HG03571 (cell line): ENCODE results near the gene PRIMA1.

ENCODE experiments used
- ATAC-seq: cut with Tn5 transposase; IDR thresholded peaks from one replicate; pipeline ENCODE4 v1.9.1; 2021; ENCODE audit not compliant: unreplicated experiment

PRIMA1 gene

GRCh38 chr14:93713726-93714405 is 74.4 kb downstream of the PRIMA1 start:
- no peak for ATAC-seq

DNA sequence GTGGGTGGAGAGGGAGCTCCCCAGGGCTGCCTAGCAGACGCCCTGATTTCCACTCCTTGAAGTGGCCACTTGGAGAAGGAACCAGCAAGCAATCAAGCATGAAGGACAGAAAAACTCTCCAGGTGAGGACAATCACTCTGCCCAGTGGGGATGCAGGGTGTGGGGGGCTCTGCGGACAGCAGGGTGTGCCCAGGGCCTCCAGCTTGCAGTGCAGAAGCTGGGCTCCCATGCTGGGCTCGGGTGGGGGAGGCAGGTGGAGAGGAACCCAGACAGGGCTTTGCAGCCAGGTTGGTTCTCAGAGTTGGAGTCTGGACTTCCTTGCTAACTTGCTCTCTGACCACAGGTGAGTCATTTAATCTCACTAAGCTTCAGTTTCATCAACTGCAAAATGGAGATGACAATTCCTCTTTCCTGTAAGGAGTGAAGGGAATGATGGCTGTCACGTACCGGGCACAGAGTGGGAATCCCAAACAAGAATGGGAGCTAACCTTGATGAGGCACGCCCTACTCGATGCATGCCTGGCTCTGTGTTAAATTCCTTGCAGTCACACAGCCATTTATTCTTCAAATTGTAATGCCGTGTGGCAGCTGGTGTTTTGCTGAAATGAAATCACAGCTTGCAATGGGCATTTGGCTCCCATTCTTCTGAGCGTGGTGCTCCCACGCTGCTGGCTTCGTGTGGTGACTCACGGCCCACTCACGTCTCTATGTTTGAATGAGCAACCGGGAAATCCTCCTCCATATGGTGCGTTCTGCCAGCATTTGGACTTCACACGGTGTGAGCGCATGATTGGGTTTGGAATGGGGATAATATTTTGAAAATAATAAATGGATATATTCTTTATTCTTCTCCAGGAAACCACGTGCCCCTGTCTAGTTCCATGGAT is 75.2 kb downstream of the PRIMA1 start:
- no peak for ATAC-seq

- ATAC-seq: no peak
These were observed 76.0 kb downstream of the PRIMA1 start for GRCh38 chr14:93712079-93712837.

DNA sequence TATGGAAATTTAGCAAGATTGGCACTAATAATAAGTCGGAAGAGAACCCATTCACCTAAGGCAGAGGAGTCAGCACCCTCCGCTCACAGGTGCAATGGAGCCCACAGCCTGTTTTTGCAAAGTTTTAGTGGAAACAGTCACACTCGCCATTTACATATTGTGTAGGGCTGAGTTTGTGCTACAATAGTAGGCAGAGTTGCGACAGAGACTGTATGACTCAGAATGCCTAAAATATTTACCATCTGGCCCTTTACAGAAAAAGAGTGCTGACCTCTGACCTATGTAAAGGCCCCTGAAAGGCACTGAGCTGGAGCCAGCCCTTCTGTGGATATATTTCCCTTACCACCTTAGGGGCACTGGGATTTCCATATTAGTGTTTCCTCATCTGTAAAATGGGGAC is 79.0 kb downstream of the PRIMA1 start:
- no peak for ATAC-seq

- no peak for ATAC-seq
These were observed 79.5 kb downstream of the PRIMA1 start for GRCh38 chr14:93708800-93709199.

DNA sequence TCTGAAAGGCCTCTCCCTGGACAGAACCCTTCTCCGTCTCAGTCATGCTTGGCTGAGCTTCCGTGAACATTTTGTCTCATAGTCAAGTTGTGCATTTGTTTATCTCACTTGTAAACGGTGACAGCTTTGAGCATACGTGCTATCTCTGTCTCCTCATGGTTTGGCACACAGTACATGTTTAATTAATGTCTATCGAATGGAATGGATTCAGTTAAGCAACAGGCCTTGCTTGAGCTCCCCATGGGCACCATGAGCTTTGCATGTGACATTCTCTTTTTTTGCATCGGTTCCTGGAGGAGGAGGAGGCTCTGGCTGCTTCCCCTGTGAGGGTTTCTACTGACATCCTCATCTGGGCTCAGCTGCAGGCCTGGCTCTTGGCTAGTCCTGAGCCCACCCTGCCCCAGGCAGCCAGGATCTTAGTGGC is 80.0 kb downstream of the PRIMA1 start:
- ATAC-seq: no peak

DNA sequence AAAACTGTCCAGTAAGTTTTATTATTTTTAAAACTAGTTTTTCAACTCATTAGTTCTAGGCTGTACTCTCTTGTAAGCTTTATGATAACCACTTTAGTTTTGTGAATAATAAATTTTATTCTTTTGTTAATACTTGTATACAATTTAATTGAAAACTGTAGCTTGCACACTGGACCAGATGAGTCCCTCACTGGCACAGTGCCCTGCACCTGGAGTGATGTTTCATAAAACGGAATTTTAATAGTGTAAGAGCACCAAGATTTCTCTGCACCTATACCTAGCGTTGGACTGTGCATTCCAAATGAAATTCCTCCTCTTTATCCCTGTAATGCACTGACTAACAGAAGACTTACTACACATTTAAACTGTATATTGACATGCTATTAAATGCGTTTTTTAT is 80.8 kb downstream of the PRIMA1 start:
- ATAC-seq: no peak

DNA sequence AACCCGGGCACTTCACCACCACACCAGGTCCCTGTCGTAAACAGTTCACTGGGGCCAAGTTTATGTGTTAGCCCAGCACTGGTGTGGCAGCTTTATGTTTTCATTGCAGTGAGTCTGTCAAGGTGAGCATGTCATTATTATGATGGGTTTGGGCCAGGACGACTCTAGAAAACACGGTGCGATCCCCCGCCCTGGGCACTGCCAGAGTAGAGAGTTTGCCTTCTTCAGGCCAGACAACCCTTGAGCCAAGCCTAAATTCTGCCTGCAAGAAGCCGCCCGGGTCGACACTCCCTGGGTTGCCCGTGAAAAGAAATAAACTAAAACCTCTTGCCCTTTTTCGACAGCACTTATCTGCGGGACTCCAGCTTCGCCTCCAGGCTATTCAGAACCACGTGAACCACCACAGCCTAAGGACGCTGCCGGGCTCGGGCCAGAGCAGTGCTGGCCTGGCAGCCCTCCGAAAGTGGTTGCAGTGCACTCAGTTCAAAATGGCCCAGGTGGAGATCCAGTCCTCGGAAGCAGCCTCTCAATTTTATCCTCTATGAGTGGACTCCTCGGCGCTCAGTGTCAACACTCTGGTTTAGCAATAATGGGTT is 81.8 kb downstream of the PRIMA1 start:
- no peak for ATAC-seq

DNA sequence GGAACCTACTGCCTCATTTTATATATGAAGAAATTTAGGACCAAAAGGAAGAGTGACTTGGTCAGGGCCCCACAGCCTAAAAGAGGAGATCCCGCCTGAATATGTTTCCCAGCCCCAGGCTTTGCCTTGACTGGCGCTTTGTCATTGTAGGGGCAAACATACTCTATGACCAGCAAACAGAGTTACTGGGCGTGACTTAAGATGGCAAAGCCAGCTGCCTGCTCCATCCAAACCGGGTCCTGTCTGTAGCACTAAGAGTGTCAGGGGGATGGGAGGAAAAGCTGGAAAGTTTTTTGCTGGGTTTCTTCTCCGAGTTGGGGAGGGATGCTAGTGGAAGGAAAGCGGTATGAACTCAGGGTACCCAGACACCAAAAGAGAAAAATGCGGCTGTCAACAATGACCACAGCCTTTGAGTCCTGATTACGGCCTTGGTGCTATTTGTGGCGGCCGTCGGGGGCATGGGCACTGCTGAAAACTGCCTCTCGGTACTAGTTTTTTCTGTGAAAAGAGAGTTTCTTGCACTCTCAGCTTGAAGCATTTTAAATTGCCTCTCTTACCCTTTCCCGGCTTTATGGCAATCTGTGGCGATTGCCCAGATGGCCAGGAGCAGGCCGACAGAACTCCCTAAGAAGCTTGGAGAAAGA is 82.7 kb downstream of the PRIMA1 start:
- no peak for ATAC-seq

DNA sequence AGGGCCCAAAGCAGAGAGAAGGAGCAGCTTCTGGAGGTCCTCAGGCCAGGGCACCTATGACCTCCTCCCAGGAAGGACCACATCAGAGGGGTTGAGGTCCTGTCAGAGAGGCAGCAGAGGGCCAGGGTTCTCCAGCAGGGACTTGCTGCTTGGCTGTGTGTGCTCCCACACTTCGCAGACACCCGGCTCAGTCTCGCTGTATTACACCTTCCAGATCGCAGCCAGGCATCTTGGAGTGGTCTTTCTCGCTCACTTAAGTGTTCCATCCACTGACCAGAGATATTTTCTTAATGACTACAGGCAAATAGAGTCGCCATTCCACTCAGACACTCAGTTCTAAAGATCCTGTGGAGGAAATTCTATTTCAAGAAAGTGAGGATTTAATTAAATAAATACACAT is 84.3 kb downstream of the PRIMA1 start:
- no peak for ATAC-seq

DNA sequence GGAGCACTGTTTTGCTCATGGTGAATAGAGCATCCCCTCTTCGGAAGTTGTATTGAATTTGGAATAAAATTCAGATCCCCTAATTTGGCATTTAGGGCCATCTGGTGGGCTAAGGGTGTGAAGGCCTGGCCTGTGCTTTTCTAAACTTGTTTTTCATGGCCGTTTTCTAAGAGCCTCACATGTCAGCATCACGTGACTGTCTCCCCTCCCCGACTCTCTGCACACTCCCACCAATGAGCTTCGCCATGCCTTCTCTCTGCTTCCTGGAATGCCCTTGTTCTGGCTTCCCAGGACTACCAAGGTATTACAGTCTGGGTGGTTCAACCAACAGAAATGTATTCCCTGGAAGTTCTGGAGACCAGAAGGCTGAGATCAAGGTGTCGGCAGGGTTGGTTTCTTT is 85.3 kb downstream of the PRIMA1 start:
- no peak for ATAC-seq

DNA sequence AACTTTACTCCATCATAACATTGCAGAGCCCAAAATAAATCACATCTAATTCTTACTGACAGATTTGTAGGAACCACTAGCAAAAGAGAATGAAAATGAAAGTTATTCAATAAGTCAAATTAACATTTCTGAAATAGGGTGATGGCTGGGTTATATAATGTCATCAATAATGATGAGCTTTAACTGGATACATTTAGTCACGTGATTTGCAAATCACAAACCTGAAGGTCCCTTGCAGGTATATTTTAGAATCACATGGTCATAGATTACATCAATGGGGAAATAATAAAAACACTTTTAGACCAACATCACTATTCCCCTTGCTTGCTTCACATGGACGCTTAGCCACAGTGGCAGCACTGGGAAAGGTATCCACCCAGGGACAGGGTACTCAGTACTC is 86.7 kb downstream of the PRIMA1 start:
- no peak for ATAC-seq

- no peak for ATAC-seq
These were observed 87.4 kb downstream of the PRIMA1 start for GRCh38 chr14:93700928-93701327.

DNA sequence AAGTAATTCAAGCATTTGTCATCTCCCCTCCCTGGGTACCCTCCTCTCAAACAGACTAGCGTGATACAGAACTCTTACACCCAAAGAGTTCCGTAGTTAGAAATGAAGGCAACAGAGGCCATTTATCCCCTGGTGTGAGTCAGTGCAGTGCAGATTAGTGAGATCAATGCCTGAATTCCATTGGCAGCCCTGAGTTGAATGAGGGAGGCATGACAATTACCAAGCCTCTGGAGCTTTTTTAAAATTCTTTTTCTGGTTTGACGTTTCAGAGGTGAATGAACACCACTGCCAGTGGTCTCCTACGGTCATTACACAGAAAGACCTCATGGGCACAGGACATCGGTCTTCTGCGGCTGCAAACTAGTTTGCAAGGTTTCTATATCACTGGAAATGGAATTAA is 94.4 kb downstream of the PRIMA1 start:
- ATAC-seq: no peak

DNA sequence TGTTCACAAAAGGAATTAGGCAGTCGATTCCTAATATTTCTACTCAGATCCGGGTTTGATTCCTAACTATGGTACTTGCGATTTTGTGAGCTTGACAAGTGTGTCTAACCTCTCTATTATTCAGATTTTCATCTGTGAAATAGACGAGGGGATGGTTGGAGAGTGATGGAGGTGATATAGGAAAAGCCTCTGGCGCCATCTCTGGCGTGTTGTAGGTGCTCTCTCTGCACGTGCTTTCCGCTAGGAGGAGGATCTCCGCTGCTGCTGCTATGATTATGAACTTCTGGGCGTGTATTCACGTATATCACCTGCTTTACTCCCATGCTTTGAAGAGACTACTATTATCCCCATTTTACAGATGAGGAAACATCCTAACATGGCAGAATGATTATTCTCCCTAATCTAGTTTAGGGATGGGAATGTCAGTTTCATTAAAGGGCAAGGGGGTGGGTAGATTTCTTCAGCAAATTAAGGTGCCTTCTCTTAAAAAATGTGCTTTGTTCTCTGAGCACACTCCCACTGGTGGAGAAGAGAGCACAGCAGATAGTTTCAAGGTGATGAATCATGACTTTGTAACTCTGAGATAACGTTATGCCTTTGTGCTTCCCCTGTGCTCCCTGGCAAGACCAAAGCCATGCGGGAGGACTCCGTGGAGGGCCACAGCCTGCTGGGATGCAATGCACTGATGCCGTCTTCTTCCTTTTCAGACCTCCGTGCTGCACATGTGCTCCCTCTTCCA is 97.1 kb downstream of the PRIMA1 start:
- ATAC-seq: no peak

DNA sequence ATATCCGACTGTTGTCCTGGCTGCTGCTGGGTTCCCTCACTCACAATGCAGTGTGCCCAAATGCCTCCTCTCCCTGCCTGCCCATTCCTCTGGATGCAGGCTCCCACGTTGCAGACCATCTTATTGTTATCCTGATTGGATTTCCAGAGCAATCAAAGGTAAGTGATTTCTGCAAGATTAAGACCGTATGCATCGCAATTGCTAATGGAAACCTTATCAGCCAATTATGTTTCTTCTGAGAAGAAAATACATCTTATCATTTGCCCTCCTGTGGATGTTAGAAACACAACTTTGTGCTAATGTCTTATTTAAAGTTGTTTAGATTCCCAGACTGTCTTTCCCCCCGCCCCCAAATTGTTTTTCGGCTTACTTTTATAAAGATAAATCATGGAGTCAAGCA is 98.1 kb downstream of the PRIMA1 start:
- no peak for ATAC-seq

DNA sequence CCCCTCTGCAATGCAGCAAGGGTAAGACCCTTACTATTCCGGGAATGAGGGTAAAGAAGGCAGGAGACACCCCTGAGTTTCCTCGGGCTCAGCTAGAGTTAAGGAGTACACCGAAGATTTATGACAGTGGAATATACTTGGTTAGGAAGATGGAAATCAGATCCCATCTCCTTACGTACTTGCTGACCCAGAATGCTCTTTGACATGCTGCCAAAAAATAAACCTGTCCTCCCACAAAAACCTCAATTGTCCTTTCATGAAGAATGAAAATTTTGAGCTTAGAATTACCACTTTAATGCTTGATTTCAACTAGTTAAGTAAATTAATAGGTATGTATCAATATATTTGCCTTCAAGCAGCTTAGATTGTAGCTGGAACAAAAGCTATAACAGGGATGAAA is 99.5 kb downstream of the PRIMA1 start:
- no peak for ATAC-seq

- no peak for ATAC-seq
These were observed 100.0 kb downstream of the PRIMA1 start for GRCh38 chr14:93688239-93688666.

DNA sequence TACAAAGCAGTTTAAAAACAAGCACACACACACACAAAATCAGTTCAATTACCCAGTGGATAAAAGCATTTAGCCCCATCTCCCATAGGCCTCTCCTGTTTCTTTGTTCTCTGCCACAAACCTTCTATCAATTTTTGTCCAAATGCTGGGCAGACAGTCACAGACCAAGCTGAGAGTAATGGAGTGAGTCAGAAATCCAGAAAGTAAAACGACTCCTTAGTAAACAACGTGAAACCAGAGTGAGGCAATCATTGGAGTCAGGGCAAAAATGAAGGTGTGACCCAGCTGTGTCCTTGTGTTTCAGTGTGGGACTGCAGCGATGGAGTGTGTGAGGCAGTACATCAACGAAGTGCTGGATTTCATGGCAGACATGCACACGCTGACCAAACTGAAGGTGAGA is 102.0 kb downstream of the PRIMA1 start:
- no peak for ATAC-seq
